Stimulated activated CD4-positive, alpha-beta T cell treated with anti-CD3 and anti-CD28 coated beads, Interleukin-15, amount 100 ng/mL, for 48 hours (primary cell): ENCODE data around the gene PLXNB3.
"Not testable (repeated sequence)": the region's sequence is repeated elsewhere in the genome, so short reads cannot be mapped to it uniquely, and the experiment has no call there.

Experiments
- DNase-seq, 2 donors: peaks; one replicate each; pipeline ENCODE4 v3.0.0-alpha.2; 2020; ENCODE audit warnings: low read depth in 2 of 2

Gene PLXNB3

DNA sequence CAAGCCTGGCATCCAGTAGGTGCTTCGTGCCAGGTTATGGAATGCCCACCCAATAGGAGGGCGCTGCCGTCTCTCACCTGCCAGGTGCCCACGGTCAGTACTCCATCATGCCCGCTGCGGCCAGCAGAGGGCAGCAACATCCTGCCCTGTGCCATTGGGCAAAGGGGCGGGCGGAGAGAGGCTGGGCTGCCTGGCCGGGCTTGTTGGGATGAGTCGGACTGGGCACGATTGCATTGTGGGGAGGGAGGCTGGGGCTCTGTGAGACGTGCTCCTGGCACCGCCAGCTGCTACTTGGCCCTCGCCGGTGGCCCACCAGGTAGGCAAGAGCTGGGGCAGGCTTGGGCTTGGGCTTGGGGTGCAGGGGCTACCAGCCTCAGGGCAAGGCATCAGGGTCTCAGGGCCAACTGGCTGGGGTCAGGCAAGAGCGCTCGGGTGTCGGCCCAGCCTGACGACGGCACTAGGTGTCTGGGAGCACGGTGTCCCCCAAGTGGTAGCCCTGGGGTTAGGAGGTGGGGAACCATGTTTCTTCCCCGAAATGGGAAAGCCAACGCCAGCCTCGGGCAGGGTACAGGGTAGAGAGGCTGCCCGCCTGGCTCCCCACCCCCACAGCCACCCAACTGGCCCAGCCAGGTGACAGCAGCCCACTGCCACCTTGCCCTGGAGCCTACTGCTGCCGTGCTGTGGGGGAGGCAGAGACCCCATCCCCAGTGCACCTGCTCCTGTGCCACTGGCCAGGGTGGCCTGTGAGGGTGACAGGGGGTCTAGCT, at the start of gene PLXNB3:
TSS of gene PLXNB3 (plus strand) at position 261 of the 767 bp plus-strand sequence. CDS start 1,287 bp downstream, outside the sequence.
- DNase-seq = peak; percentile 55 to 73

DNA sequence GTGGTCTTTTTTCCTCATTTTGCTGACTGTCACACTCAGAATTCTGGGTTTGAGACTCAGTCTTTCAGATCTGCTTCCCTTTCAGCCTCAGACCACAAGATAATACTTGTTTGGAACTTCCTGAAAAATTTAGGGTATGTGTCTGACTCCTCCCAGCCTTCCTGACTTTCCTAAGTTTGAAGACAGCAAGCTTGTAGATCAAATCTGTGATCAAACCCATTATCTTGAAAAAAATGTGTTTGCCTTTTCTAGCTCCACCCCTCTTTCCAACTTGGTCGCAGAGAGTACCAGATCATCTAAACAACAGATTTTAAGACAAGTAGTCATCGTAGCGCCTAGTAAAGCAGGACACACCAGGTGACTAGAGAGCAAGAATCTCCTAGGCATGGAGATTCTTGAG, 49.8 kb upstream of the PLXNB3 start:
- no peak for DNase-seq

DNA sequence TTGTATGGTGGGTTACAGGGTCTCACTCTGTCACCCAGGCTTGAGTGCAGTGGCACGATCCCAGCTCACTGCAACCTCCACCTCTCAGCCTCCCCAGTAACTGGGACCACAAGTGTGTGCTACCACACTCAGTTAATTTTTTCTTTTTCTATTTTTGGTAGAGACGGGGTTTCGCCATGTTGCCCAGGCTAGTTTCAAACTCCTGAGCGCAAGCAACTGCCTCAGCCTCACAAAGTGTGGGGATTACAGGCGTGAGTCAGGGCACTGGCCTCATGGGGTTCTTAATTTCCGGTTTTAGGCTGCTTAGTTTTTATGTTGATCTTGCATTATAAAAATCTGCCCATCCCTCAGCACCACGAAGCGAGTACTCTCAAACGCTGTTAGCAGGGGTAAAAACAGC, 46.6 kb upstream of the PLXNB3 start:
- DNase-seq = no peak

DNA sequence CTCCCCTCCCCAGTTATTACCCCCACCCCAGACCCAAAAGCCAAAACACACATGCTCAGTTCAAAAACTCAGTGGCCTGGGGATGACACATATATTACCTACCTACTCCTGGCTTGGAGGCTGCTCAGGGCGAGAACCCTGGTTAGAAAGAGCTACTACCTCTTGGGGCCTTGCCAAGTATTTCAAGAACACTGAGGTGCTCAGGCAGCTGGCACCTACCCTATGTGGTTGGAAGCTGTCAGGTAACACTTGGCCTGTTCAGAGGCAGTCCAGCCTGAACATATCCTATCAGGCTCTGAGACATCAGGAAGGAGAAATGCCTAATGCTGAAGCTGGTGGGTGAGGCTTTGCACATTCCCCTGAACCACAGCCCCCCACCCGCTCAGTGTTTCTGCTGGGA, 44.8 kb upstream of the PLXNB3 start:
- no peak for DNase-seq

DNA sequence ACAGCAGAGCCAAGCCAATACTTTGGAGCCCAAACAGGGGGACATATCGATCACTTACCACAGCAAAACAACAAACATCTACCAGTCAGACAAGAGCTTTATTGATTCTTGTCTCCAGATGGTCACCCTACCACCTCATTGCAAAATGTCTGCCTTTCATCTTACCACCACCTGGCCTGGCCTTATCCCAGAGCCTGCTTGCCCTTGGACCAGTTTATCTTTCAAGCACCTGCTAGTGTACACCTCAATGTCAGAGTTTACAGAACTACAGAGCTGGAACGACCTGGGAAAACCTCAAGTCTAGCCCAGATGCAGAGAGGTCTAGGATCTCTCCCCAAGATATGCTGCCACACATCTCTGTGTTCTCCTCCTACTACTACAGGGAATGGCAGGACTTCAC, 44.3 kb upstream of the PLXNB3 start:
- DNase-seq = no peak

DNA sequence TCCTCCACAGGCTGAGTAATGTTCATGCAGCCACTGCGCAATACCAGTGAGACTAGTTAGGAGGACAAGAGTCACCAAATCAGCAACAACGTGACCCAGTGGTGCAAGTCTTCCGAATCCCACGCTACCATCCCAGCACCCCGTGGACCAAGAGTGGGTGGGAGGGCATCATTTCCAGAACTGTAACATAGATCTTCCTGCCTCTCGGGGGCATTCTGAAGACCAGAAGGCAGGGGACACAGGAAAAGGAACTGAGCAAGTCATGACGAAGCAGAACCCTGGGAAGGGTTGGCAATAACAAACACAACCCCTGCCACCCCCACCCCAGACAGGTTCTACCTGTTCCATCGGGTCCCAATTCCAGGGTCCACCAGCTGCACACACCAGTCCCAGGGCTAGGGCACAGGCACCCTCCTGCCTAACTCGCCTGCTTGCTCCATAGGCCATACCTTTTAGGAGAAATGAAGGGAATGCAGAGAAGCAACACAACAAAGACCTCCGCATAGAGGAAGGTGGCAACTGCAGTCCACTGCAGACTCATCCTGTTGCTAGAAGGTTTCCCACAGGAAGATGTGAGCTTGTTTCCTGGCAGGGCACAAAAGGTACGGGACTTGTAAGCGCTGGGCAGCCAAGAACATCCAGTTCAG, 41.2 kb upstream of the PLXNB3 start:
- no peak for DNase-seq

DNA sequence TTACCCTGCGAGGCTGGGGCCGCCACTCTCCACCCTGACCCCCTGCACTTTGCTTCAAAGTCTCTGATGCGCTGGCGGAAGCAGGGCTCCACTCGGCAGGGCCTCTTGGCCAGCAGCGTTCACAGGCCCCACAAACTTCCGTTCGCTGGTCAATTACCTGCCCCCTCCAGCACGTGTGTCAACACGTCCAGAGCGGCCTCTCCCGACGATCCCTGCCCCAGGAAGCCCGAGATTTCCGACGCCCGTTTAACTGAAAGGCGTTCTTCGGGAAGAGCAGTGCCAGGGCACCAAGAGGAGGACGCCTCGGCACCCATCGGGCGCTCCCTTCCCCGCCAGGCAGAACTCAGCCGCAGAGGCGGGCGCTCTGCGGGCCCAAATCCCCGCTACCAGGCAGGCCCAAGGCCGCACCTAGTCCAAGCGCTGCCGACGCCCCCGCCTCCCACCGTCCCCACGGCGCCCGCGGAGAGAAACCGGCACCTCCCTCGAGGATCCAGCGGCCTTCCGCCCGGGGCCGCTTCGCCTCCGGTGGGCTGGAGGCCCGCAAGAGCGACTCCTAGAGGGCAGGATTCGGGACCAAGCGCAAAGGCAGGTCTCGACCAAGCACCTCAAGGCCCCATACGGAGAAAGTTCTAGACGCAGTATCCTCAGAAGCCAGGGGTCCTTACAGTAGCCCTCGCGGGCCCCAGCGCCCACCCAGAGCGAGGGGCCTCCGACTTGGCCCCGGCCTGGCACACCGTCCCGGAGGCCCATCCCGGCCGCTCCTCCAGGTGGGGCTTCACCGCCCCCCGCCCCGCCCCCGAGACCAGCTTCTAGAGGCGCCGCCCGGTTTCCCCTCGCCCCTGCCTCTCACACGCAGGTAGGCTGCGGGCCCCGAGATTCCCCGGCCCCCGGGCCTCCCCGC, 40.4 kb upstream of the PLXNB3 start:
- DNase-seq = peak in 1 of 2 donors; percentile 49

DNA sequence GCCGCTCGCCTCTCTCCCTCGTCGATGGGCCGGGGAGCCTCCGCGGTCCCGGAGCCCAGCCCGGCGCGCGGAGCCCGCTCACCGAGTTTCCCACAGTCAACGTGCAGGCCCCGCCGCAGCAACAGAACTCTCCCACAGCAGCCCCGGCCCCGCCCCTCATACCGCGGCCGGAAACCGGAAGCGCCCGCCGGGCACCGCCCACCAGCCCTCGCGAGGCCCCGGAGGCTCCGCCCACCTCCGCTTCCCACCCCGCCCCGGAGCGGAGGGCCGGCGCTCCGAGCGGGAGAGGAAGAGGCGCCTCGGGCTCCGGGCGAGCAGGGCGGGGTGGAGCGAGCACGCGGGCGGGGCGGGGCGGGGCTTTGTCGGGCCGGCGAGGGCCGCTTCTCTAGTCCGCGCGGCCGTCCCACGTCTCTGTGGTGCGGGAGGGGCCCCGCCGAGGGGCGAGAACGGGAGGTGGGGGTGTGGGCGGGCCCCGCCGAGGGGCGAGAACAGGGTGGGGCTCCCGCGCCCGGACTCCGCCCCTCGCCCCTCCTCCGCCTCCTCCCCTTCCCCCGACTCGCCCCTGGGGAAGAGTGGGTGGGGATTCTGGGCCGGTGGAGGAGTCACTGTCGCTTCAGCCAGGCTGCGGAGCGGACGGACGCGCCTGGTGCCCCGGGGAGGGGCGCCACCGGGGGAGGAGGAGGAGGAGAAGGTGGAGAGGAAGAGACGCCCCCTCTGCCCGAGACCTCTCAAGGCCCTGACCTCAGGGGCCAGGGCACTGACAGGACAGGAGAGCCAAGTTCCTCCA, 39.6 kb upstream of the PLXNB3 start, which contains the start of the genes ABCD1 and BCAP31:
TSS of gene ABCD1 (plus strand) at position 605 of the 787 bp plus-strand sequence. CDS start 411 bp downstream, outside the sequence.
TSS of gene BCAP31 (minus strand) at position 136 of the 787 bp plus-strand sequence. CDS start 1,143 bp downstream, outside the sequence.
- peak; percentile 75 to 84 for DNase-seq

DNA sequence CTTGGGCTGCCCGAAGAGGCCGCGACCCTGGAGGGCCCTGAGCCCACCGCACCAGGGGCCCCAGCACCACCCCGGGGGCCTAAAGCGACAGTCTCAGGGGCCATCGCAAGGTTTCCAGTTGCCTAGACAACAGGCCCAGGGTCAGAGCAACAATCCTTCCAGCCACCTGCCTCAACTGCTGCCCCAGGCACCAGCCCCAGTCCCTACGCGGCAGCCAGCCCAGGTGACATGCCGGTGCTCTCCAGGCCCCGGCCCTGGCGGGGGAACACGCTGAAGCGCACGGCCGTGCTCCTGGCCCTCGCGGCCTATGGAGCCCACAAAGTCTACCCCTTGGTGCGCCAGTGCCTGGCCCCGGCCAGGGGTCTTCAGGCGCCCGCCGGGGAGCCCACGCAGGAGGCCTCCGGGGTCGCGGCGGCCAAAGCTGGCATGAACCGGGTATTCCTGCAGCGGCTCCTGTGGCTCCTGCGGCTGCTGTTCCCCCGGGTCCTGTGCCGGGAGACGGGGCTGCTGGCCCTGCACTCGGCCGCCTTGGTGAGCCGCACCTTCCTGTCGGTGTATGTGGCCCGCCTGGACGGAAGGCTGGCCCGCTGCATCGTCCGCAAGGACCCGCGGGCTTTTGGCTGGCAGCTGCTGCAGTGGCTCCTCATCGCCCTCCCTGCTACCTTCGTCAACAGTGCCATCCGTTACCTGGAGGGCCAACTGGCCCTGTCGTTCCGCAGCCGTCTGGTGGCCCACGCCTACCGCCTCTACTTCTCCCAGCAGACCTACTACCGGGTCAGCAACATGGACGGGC, 38.8 kb upstream of the PLXNB3 start:
- no peak for DNase-seq

DNA sequence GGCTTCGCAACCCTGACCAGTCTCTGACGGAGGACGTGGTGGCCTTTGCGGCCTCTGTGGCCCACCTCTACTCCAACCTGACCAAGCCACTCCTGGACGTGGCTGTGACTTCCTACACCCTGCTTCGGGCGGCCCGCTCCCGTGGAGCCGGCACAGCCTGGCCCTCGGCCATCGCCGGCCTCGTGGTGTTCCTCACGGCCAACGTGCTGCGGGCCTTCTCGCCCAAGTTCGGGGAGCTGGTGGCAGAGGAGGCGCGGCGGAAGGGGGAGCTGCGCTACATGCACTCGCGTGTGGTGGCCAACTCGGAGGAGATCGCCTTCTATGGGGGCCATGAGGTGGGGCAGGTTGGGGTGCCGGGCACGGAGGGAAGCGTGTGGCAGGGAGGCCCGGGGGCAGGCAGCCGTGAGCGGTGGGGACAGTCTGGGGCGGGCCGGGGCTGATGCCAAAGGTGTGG, 38.2 kb upstream of the PLXNB3 start:
- no peak for DNase-seq

DNA sequence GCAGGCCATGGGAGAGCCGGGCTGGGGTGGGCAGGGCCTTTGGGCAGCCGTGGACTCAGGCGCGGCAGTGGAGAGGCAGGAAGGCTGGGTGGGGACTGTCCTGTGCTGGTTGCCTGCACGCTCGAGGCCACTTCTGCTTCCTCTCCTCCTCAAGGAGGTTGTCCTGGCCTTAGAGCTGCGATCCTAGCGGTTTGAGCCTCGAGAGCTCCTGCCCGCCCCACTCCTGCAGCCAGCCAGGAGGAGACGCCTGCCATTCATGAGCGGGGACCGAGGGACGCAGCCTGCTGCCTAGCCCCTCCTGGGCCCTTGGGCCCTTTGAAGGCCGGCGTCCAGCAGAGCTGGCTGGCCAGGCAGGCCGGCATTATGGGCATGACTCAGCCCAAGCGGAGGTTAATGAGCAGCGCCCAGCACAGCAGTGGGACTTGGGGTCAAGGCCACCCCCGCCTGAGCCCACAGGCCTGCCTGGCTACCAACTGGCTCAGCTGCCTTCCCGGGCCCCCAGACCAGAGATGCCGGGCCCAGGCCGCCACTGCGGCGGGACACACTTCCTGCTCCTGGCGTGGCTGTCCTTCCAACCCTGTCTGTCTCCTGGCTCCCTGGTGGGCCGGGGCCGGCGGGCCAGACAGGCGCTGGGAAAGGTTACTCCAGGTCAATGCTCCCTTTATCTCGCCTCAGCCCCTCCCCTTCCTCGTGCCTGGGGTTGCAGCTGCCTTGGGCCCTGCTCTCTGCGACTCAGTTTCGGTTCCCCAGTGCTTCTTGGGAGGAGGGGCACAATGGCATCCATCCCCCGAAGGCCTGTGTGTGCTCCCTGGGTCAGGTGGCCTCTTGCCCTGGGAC, 37.5 kb upstream of the PLXNB3 start:
- no peak for DNase-seq

DNA sequence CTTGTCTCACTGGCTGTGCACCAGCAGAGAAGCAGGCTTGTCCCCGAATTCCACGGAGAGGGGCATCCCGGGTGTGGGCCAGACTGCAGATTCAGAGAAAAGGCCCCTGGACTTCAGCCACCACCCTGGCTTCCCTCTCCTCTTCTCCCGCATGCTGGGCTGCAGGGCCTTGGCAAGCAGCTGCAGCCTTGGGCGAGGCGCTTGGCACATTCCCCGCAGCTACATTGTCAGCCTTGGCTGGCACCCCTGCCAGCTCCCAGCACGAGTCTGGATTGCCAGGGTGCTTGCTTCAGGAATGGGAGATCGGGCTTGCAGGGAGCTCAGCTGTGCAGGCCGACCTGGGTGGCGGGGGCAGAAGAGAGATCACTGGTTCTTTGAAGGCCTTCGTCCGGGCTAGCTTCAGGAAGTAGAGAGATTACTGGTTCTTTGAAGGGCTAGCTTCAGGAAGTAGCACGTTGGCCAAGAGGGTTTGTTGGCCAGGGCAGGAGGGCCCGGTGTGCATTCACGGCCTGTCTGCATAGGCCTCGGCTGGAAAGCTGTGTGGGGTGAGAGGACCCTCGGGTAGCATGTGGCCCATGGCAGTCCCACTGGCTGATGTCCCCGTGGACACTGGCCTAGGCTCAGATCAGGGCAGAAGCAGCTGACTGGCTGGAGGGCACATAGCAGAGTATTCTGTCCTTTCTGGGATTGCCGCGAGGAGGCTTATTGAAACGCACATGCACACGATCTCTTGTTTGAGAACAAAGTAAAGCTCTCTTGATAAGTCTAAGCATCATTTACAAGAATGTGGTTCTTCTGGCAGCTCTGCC, 36.7 kb upstream of the PLXNB3 start:
- DNase-seq = no peak

DNA sequence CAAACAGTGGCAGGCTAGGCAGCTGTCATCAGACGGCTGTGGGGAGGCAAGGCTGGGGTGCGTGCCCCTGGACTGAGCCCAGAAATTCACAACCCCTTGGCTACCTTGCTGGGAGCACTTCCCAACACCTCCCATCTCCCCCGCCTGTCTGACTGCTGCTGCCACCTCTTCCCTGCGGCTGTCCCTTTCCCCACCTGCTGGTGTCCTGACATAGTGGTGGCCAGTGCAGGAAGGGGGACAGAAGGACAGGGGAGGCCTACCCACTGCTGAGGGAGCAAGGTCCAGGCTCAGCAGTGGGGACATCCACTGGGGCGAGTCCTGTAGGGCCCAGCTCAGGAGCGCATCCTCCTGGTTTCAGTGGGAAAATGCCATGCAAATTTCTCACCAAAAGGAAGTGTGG, 36.0 kb upstream of the PLXNB3 start:
- DNase-seq = no peak

DNA sequence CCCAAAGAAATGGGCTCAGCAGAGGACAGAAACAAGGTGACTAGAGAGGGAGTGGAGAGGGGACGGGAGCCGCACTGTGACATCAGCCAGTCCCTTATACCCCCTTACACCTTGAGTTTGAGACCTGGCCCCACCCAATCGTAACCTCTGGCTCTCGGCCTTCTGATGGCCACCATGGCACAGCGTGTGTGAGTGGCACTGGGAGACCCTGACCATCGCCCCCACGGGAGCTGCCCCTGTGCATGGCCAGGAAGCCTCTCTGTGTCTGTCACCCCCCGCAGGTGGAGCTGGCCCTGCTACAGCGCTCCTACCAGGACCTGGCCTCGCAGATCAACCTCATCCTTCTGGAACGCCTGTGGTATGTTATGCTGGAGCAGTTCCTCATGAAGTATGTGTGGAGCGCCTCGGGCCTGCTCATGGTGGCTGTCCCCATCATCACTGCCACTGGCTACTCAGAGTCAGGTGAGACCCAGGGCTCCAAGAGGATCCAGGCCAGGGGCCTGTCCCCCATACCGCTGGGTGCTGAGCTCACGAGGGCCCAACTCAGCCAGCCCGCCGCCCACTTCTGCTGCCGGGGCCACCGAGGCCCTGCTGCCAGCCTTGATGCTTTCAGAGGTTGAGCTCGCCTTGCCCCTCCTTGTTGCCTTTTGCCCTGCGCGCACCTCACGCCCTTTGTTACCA, 35.0 kb upstream of the PLXNB3 start:
- no peak for DNase-seq

DNA sequence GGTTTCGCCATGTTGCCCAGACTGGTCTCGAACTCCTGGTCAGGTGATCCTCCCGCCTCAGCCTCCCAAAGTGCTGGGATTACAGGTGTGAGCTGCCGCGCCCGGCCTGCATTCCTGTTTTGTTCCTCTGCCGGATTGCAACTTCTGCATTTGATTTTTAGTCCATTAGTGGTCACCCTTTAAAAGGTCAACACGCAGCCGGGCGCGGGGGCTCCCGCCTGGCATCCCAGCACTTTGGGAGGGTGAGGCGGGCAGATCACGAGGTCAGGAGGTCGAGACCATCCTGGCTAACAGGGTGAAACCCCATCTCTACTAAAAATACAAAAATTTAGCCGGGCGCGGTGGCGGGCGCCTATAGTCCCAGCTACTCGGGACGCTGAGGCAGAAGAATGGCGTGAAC, 33.9 kb upstream of the PLXNB3 start:
- not testable (repeated sequence) for DNase-seq

DNA sequence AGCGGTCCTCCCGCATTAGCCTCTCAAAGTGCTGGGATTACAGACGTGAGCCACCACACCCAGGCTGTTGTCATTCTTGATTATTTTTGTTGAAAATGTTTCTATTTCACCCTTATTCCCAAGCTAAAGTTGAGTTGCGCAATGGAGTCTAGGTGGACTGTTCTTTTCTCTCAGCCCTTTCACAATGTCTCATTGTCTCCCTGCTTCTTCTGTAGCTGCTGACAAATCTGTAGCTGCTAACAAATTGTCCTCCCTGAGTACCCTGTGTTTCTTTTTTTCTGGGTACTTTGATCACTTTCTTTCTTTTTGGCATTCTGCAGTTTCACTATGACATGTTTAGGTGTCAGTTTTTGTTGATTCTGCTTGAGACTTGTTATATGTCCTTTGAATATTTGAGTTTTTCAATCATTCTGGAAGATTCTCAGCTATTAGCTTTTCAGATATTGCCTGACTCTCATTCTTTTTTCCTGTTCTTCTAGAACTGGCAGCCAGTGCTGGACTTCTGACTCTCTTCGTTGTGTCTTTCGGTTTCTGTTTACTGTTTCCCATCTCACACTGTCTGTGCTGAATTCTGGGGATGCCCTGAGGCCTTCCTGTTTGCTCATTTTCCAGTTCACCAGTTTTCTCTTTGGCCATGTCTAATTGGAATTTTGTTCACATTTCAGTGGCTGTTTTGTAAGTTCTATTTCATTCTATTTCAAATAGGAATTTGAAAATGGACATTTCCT, 32.8 kb upstream of the PLXNB3 start:
- no peak for DNase-seq

DNA sequence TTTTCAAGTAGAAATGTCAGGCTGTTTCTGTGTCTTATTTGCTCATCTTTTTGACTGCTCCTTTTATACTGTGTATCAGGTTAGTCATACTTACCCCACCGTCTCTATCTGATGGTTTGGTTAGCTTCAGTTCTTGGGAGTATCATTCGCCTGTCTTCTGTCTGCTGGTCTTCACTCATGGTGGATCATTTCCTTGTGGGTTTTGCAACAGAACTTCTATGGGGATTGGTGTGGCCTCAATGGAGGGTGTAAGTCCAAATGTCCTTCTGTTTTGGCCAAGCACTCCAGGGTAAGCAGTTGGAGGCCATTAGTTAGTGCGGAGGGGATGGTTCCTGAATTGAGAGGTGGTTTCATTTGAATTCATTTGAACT, 32.2 kb upstream of the PLXNB3 start:
- DNase-seq = no peak
